Stimulated activated CD4-positive, alpha-beta T cell treated with anti-CD3 and anti-CD28 coated beads, TNF-alpha, amount 100 ng/mL, for 48 hours (primary cell): ENCODE measurements around the gene BEST1.
"Not testable (repeated sequence)": the region's sequence is repeated elsewhere in the genome, so short reads cannot be mapped to it uniquely, and the experiment has no call there.

Experiments used
- DNase-seq, 3 donors: peaks; one replicate each; pipeline ENCODE4 v3.0.0-alpha.2; 2020; ENCODE audit warnings: low read depth in 3 of 3

The BEST1 gene

DNA sequence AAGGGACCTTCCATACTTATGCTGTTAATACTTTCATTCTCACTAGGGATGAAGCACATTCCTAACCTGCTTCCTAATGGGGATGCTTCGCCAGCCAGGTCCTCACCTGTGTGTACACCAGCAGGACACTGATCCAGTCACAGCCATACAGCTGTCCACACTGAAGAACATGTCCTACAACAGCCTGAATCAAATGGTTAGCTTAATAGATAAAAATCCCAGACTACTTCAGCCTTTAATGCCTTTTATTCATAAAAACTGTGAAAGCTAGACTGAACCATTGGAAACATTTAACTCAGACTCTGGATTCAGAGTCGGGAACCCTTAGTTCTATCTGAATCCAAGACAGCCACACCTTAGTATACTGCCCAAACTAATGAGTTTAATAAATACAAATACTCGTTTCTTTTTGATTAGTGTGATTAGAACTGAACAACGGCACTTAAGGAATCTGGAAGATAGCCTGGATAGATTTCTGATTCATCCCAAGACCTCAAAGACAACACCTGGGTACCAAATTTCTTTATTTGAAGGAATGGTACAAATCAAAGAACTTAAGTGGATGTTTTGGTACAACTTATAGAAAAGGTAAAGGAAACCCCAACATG, 14.0 kb downstream of the BEST1 start:
- no peak for DNase-seq

DNA sequence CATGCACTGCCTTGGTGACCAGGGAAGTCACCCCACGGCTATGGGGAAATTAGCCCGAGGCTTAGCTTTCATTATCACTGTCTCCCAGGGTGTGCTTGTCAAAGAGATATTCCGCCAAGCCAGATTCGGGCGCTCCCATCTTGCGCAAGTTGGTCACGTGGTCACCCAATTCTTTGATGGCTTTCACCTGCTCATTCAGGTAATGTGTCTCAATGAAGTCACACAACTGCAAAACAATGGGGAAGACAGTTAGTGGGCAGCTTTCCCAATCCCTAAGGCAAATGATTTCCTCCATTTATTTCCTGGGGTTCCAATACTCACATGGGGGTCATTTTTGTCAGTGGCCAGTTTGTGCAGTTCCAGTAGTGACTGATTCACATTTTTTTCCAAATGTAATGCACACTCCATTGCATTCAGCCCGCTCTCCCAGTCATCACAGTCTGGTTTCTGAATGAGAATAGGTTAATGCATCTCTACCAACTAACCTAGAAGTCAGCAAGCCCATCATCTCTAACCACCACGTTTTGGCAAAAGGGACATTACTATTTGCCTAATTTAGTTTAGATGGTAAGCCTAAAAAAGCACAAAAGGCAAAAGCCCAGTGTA, 14.6 kb downstream of the BEST1 start:
- DNase-seq = not testable (repeated sequence)

GRCh38 chr11:61966734-61967115, 16.6 kb downstream of the BEST1 start:
- no peak for DNase-seq

DNA sequence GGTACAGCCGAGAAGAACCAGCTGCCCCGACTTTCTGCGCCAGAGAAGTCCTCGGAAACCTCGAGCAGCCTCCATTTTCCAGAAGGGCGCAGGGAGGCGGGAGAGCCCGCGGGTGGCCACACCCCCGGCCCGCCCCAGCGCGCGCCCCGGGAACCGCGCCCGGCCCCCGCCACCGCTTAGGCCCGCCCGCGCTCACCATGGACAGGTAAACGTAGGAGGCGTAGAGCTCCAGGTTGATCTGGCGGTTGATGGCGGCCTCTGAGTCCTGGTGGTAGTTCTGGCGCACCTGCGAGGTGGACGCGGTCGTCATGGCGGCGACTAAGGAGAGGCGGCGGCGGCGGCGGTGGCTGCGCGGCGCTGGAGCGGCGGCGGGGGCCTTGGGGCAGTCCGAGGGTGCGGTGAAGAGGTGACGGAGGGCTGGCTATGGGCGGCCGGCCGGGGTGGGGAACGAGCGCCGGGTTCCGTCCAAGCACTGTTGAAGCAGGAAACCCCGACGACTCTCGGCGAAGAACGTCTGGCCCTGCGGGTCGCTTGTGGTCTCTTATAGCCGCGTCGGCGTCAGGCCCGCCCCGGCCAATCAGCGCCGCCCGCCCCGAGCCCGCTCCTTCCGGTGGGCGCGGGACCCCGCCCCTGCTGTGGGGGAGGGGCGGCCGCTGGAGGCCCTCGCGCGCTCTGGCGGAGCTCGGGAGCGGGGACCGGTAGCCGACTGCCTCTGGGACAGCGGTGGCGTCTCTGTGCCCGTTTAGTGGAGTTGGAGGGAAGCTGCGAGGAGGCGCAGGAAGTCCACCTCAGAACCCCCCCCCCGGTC, 17.2 kb downstream of the BEST1 start, which contains the start of gene FTH1:
Gene FTH1 (minus strand): TSS at position 519 of the 808 bp plus-strand sequence. CDS start 209 bp downstream, at position 310.
- DNase-seq = peak; percentile 71 to 85 (median 76)

GRCh38 chr11:61967924-61968757, 18.0 kb downstream of the BEST1 start:
- no peak for DNase-seq

GRCh38 chr11:61968758-61969390, 18.7 kb downstream of the BEST1 start:
- DNase-seq = no peak

GRCh38 chr11:61969391-61969758, 19.2 kb downstream of the BEST1 start:
- no peak for DNase-seq

DNA sequence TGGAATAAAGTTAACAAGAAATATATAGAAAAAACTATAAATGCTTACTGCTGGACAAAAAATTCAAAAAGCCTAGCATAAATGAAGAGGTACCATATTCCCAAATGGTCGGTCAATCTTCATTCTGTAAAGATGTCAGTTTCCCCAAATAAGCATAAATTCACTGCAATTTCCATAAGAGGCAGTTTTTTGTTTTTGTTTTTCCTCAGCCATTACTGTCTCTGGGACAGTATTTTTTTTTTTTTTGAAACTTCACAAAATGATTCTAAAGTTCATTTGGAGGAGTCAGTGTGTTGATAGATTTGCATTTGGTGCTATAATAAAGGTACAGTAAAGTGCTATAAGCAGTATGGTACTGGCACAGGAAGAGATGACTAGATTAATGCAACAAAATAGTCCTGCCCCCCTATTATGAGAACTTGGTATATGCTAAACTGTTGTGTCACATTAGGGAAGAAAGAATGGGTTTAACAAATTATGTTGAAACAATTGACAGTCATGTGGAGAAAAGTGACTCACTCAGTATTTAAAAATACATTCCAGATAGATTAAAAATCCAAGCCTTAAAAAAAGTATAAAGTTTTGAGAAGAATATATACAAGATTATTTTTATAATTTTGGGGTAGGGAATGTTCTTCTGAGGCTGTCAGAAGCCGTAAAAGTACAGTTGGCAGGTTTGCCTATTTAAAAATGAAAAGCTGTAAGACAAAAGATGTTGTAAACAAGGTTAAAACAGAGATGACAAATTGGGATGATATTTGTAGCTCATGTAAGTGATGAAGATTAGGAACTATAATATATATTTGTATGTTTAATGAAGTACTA, 19.9 kb downstream of the BEST1 start:
- no peak for DNase-seq

GRCh38 chr11:61971248-61972111, 21.3 kb downstream of the BEST1 start:
- DNase-seq = peak in 1 of 3 donors; percentile 32

DNA sequence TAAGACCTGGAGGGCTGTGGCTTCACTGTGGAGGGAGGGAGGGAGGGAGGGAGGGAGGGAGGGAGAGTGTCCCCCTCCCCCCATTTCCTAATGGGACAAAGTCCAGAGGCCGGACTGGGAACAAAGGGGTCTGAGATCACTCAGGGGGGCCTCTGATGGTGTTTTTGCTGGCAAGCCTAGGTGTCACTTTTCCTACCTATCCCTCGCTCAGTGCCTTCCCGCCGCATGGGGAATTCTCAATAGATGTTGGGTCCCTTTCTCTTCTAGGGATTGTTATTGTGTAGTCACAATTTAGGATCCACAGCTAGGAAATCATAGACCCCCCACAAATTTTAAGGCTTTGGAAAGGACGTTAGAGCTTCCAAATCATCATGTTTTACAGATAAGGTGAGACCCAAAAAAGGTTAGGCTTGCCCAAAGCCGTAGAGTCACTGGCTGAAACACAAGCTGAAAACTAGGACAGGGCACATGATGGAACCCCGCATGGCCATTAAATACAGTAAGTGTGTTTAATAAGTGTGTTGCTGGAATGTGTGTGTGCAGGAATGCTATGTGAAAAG, 22.0 kb downstream of the BEST1 start:
- no peak for DNase-seq

DNA sequence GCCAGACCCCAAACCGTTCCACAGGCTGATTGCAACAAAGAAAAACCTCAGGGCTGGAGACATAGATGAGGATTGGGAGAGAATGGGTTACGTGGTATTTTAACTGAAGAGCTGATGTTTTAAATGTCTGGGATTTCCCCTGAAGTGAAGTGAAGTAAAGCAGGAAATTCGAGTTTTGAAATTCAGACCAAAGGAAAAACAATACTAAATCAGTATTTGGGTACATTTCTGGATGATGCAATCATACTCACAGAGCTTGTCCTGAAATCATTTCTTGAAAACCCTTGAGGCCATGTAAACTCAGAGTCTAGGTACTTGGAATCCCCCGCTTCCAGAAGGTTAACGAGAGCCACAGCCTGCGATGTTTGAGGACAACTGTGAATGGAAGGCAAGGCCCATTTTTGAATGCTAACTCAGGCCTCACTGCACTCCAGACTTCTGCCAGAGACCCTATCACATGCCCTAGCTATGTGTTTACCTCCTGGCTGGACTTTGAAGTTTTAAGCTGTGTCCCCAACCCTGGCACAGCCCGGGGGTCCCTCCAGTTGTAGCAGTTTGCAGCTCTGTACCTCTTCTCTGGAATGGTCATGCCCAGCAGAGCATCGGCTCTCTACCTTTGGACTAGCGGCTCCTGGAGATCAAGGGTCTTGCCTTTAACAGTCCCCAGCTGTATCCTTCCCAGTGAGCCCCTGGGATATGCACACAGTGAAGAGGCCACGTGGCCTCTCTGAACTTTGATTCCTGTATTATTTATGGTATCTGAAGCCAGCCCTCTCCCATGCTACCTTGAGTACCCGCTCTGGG, 22.7 kb downstream of the BEST1 start:
- no peak for DNase-seq

DNA sequence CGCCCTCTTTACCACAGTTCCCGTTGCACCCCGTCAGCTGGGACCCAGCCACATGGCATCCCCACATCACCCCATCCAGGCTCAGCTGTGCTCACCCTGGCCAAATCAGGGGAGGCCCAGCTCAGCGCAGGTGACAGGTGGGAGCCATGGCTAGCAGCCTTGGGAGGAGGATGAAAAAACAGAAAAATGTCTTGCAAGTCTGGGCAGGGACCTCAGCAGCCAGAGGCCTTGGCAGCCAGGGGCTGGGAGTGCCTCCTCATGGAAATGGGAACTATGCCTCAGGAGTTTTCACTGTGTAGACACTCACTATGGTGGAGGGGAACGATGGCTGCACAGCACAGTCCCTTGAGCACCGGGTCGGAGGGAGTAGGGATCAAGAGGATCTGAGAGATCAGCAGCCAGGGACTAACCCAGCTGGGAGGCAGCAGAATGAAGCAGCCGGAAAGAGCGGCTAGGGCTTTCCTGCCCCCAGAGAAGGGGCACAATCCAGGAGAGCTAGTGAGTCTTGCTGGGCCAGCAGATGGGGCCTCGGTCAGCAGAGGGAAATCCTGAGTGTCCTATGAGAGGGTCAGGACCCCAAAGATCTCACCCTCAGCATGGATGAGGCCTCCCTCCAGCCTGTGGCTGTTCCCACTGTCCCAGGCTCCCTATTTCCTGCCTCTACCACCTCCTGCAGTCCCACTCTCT, 23.5 kb downstream of the BEST1 start:
- no peak for DNase-seq

GRCh38 chr11:61974766-61975631, 24.8 kb downstream of the BEST1 start:
- DNase-seq = no peak

GRCh38 chr11:61975638-61976419, 25.7 kb downstream of the BEST1 start:
- DNase-seq = no peak

DNA sequence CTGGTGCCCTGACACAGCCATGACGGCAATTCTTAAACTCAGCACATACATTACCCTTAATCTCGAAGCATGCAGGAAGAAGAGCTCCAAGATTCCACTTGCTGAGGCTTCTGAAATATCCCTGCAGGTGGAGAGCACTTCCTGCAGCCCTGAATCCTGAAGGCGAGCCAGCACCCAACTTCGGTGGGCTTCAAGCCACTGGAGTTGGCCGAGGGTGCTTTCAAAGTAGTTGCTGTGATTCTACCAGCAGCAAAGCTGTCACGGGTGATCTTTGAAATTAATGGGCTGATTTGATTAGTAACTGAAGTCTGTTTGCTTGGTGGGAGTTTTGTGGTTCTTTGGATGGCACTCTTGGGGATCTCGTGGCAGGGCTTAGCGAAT, 26.3 kb downstream of the BEST1 start:
- DNase-seq = no peak

DNA sequence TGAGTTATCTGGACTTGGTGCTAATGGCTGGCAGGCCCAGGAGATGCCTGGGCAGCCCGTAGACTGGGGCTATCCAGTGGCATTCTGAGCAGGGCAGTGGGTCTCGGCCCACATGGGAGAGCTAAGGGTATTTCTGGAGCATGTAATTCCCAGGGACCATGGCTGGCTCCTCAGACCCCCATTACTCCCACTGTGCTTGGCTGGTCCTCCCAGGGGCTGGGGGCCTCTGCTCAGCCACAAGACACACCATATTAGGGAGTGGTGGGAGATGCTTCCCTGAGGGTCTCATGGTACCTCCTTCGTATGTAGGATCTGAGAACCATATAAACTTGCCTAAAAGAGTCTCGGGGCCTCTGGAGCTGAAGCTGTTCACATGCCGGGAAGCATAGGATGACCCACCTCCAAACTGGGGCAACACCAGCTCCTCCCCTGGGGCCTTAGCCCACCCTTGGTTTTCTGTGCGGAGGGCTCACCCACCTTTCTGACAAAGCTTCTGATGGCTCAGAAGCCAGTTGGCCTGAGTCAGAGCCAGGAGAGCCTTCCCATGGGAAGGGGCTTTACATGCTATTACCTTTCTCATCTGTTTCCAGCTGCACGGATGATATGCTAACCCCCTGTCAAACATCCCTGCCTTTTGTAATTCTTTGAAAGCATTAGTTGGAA, 26.8 kb downstream of the BEST1 start:
- no peak for DNase-seq
